Measurements from ENCODE around the gene ESD.

GRCh38 chr13:46759846-46760245 lies 37.1 kb downstream of the ESD start:
- TF ChIP-seq CTCF (conservative IDR thresholded peaks at IDR 0.05 in 1 of 2, IDR thresholded peaks at IDR 0.05 in 1 of 2; ENCODE audit: extremely low read depth in 1 of 2, insufficient read depth in 1 of 2, low read depth in 1 of 2, low read length in 2 of 2) (no peak), EZH2 (IDR thresholded peaks at IDR 0.05; ENCODE audit: borderline replicate concordance, low read length) (no peak)

Data from mammary epithelial cell (primary cell).